NT2/D1 (cell line): ENCODE data around the gene PKP1.
"Not testable (repeated sequence)": the region's sequence is repeated elsewhere in the genome, so short reads cannot be mapped to it uniquely, and the experiment has no call there.

Source experiments
- SUZ12 ChIP-seq: IDR thresholded peaks from 2 replicates; pipeline ENCODE4 v1.6.1; 2011; ENCODE audit not compliant: insufficient read length, insufficient read depth; ENCODE audit errors: extremely low read depth
- YY1 ChIP-seq: IDR thresholded peaks from 2 replicates; pipeline ENCODE4 v1.6.1; 2011; ENCODE audit not compliant: insufficient read length, insufficient read depth
- ZNF274 ChIP-seq: IDR thresholded peaks from 2 replicates; pipeline ENCODE4 v1.6.1; 2011; ENCODE audit warnings: mild to moderate bottlenecking, low read depth, low read length

GRCh38 chr1:201258132-201258531 is 25.2 kb upstream of the PKP1 start:
- not testable (repeated sequence) for TF ChIP-seq ZNF274, YY1, SUZ12
